Fibroblast of skin of back (primary cell): ENCODE measurements around the gene IMMP2L.
A peak's percentile ranks its signal among the peaks of the same experiment; 100 is the strongest.

Source experiments
- DNase-seq: peaks from one replicate; pipeline ENCODE4 v3.0.0-alpha.2; 2013

Gene IMMP2L

GRCh38 chr7:110911632-110912031, 650.7 kb downstream of the IMMP2L start:
- no peak for DNase-seq

GRCh38 chr7:110909117-110909516, 653.2 kb downstream of the IMMP2L start:
- DNase-seq: no peak

- DNase-seq: no peak
These were observed 656.3 kb downstream of the IMMP2L start for GRCh38 chr7:110905773-110906566.

- peak; percentile 2 for DNase-seq
These were observed 663.8 kb downstream of the IMMP2L start for GRCh38 chr7:110898516-110898915.

DNA sequence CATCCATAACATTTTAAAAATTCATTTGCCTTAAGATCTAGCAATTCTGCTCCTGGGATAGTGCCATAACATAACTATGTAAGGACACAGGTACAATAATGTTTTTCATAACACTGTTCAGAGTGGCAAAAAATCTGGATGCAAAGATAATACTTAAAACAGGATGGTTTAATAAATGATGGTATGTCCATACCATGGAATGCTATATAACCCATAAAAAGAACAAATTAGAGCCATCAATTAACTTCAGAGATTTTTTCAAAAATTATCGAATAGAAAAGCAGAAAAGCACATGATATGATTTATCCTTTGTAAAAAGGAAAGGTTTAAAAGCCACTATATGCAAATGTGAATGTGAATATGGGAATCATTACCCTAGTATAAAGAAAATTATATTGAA, 664.8 kb downstream of the IMMP2L start:
- DNase-seq: no peak

DNA sequence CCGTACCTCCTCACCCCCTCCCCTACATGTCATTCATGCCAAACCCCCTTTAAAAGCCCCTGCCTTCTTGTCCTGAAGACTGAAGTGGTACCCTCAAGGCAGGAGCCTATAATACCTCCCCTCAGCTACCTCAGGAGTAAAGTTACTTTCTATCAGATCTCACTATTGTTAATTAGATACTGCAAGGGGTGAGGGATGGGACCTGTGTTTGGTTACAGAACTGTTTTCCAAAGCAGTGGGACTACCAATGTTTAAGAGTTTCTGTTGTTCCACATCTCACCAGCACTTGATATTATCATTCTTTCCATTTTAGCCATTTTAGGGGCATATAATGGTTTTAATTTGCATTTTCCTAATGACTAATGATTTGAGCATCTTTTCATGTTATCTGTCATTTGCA, 668.2 kb downstream of the IMMP2L start:
- no peak for DNase-seq

- DNase-seq: no peak
These were observed 671.1 kb downstream of the IMMP2L start for GRCh38 chr7:110891197-110891596.

DNA sequence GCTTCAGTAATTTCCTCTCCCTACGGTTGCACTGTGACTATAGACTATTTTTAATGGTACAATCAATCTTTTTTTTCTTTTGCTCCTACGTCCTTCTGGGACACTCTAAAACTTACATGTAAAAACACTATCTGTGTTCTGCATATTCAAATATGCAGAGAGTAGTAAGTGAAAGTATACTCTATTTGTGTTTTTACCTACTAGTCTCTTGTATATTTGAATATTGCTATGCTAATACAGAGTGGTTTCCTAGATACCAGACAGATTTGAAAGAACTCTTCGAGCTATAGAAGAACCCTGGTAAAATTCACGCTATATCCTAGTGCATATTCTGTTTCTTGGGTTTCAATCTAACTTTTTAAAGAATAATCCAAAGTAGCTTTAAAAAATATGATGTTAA, 672.2 kb downstream of the IMMP2L start:
- no peak for DNase-seq

GRCh38 chr7:110889335-110889734, 673.0 kb downstream of the IMMP2L start:
- no peak for DNase-seq

DNA sequence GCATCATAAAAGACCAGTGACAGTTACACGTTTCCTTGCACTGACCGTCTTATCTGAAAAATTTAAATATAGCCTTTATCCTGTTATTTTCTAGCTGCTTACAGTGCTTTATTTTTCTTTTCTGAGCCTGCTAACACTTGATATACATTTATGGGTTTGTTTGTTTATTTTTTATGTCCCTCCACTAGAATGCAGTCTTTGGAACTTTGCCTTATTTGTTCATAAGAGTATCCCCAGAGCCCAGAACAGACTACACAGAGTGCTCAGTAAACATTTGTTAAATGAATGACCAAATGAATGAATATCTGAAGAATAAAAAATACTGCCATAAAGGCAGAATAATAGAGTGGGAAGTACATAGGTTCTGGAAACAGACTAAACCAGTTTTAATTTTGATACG, 673.7 kb downstream of the IMMP2L start:
- no peak for DNase-seq

DNA sequence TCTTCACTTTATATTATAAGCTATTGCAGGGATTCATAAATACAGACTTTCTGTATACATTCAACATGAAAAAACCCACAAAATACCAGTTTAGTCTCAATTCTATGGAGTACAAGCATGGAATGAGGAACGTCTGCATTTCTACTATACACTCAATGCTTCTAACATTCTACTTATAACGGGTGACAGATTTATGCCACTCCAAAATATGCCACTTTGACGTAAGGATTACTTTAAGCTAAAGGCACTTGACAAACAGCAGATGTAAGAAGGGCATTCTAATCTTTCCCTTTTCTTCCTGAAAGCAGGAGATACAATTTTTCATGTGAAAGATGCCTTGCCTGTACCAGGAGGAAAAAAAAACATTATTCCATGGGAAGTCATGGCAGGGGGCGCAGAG, 676.8 kb downstream of the IMMP2L start:
- no peak for DNase-seq

DNA sequence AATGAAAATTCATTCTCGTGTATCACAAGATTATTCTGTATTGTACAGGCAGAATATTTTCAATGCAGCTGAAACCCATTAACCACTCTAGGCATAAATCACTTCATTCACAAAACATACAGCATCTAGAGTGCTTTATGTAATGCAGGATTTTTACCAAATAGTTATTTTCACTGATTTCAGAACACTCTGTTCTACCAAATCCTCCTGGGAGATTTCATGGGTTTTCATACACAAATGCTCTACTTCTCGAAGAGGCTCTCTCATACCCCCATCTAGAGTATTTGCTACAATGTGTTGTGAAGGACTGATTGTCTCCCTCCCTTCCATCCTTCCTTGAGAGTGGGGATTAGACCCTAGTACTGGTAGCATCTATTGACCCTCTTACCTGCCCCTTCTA, 680.6 kb downstream of the IMMP2L start:
- no peak for DNase-seq

- DNase-seq: no peak
These were observed 681.3 kb downstream of the IMMP2L start for GRCh38 chr7:110880971-110881370.

DNA sequence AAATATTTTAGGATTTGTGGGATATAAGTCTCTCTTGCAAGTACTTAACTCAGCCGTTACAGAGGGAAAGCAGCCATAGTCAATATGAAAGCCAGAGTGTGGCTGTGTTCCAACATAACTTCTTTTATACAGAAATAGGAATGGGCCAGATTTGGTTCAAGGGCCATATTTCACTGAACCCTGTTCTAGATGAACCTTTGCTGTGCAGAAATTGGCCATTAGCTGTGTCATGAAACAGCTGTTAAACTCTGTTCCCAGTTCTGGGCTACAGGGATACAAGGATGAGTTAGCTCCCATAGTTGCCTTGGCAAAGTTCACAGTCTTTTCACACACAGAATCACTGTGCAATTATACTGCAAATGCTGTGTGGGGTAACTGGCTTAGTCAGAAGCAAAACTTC, 685.3 kb downstream of the IMMP2L start:
- DNase-seq: no peak

DNA sequence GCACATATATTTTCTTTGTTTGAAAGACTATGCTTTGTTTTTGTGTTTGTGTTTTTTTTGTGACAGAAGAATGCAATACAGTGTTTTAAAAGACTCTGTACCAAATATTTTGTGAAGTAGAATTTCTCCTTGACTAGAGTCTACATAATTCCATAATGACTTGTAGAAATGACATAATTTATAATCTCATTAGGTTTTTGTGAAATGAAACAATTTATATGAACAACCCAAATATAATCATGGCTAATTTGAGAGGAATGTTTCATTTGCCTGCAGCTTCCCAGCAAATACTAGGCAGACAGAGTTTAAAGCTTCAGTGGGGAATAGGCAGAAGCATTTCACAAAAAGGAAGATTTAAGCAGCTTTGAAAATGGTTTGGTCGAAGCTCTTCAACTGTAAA, 686.9 kb downstream of the IMMP2L start:
- DNase-seq: no peak

DNA sequence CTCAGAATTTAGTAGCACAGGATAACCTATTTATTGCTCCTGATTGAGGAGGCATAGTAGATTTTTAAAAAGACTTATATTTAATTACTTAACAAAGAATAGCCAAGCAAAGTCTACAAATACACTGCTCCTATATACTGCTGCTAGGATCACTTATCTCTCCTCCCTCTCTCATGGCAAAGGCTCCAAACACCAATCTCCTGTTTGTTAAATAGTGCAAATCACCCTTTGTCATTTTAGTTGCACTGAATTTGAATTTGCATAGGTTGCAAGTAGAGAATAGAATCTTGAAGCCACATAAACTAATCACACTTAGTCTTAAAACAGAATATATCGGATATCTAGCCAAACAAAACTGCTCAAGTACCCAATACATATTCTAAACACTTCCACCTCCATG, 690.4 kb downstream of the IMMP2L start:
- DNase-seq: no peak

DNA sequence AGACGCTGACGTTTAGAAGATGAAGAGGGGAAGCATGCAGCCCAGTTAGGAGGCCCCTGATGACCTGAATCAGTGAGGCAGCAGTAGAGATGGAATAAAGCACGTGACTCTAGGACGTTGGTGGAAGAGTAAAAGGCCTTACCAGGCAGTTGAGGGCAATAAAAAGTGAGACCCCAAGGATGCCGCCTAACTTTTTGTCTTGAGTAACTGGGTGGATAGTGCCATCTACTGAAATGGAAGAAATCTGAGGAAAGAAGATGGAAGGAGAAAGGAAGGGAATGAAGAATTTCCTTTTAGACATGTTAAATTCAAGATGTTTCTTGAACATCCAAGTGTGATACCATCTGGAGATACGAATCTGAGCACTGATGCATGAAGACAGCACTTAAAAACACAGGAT, 691.4 kb downstream of the IMMP2L start:
- DNase-seq: no peak

GRCh38 chr7:110868458-110868857, 693.8 kb downstream of the IMMP2L start:
- peak; percentile 55 for DNase-seq

DNA sequence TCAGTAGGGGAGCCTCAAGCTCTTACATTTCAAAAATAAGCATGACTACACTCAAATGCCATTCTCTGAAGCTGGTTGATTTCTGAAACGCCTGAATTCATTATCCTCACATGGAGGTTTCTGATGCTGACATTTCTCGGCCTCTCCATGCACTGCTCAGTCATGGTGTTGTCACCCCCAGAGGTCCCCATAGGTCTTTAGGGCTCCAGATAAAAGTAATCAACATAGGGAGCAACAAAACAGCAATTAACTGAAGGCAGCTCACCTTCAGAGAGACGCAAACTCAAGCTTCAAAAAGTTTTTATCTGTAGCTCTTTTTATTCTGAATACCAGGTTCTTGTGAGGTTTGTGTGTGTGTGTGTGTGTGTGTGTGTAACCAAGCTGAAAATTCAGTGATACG, 694.5 kb downstream of the IMMP2L start:
- DNase-seq: no peak

DNA sequence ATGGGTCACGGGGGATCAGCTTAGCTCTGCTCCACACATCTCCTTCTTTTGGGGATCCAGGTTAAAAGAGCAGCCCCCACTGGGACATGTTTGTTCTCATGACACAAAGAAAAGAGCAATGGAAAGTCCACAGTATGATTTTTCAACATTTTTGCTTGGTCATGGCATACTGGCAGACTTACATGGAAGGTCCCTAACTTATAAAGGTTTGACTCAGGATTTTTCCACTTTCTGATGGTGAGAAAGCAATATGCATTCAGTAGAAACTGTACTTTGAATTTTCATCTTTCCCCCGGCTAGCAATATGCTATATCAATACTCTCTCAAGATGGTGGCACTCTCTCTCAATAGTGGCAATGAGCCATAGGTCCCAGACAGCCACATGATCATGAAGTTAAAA, 699.0 kb downstream of the IMMP2L start:
- no peak for DNase-seq

DNA sequence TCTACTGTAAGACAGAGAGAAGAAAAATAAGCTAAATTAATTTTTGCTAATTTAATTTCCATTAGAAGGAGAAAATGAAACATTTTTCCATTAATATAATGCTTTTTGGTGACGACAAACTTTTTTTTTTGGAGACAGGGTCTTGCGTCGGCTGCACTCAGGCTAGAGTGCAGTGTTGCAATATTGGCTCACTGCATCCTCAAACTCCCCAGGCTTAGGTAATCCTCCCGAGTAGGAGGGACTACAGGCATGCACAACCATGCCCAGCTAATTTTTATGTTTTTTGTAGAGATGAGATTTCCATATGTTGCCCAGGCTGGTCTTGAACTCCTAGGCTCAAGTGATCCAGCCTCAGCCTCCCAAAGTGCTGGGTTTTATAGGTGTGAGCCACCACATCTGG, 701.1 kb downstream of the IMMP2L start:
- no peak for DNase-seq

GRCh38 chr7:110857106-110857505, 705.2 kb downstream of the IMMP2L start:
- no peak for DNase-seq

- peak; percentile 18 for DNase-seq
These were observed 705.6 kb downstream of the IMMP2L start for GRCh38 chr7:110856704-110857103.

- peak; percentile 77 for DNase-seq
These were observed 707.6 kb downstream of the IMMP2L start for GRCh38 chr7:110854651-110855050.

DNA sequence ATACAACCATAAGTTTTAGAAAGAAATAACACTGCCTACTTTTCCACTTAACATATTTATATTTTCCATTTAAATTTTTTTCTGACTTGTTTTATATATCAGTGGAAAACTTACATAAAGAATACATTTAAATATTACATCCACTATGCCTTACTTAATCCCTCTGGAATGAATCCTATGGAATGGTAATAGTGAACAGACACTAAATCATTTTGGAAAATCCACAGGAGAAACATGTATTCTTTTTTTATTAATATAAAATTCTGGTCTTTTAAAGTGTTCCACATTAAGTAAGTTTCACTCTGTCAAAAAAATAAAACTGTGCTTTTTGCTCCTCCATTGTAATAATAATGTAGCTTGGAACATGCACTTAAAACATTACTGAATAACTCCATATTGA, 708.1 kb downstream of the IMMP2L start:
- peak; percentile 30 for DNase-seq
